WI38 (cell line): ENCODE results near the gene GRAMD1A.

Experiments
- H3K4me3 ChIP-seq: 2 replicates; pipeline ENCODE4 v1.5.1; 2011; ENCODE audit warnings: low read depth, mild to moderate bottlenecking, control low read depth, low read length
- TF ChIP-seq, protein P1 (sequence below): IDR thresholded peaks from 2 replicates; pipeline ENCODE4 v1.5.1; 2012; ENCODE audit warnings: low read depth, mild to moderate bottlenecking, control low read depth, low read length

The GRAMD1A gene

DNA sequence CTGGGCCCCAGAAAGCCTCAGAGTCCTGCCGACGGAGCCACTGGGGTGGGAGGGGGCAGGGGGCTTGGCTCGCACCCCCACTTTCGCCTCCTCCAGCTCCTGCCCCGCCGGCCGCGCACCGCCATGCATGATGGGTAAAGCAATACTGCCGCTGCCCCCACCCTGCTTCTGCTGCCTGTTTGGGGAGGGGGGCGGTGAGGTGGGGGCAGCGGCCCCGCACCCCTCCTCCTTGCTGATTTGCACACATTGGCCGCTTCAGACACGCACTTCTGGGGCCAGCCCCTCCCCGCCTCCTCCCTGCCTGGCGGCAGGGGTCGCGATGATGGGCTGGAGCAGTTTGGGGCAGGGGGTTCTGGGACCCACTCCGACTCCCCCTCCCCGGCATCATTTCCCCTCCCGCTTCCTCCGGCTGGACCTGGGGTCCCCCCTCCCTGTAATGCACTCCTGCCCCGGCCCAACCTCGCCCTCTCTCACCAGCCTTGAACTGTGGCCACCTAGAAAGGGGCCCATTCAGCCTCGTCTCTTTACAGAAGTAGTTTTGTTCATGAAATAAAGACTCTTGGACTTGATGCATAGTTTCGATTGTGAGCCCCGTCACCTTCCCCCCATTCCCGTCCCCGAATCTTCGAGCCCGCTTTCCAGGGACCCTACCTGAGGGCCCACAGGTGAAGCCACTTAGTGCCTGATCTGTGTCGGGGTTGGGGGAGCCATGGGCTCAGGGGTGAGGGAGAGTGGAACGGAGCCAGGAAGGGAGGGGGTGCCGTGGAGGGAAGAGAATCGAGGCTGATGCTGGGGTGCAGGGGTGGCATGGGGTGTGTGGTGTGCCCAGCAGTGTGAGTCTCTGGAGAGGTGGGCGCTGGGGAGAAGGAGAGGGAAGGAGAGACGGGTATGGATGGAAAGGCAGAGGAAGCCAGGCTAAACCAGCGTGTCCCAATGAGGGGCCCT lies 40.0 kb downstream of the GRAMD1A start:
- TF ChIP-seq, protein P1, sequence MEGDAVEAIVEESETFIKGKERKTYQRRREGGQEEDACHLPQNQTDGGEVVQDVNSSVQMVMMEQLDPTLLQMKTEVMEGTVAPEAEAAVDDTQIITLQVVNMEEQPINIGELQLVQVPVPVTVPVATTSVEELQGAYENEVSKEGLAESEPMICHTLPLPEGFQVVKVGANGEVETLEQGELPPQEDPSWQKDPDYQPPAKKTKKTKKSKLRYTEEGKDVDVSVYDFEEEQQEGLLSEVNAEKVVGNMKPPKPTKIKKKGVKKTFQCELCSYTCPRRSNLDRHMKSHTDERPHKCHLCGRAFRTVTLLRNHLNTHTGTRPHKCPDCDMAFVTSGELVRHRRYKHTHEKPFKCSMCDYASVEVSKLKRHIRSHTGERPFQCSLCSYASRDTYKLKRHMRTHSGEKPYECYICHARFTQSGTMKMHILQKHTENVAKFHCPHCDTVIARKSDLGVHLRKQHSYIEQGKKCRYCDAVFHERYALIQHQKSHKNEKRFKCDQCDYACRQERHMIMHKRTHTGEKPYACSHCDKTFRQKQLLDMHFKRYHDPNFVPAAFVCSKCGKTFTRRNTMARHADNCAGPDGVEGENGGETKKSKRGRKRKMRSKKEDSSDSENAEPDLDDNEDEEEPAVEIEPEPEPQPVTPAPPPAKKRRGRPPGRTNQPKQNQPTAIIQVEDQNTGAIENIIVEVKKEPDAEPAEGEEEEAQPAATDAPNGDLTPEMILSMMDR: no peak
- no peak overlapping the region for H3K4me3 ChIP-seq

DNA sequence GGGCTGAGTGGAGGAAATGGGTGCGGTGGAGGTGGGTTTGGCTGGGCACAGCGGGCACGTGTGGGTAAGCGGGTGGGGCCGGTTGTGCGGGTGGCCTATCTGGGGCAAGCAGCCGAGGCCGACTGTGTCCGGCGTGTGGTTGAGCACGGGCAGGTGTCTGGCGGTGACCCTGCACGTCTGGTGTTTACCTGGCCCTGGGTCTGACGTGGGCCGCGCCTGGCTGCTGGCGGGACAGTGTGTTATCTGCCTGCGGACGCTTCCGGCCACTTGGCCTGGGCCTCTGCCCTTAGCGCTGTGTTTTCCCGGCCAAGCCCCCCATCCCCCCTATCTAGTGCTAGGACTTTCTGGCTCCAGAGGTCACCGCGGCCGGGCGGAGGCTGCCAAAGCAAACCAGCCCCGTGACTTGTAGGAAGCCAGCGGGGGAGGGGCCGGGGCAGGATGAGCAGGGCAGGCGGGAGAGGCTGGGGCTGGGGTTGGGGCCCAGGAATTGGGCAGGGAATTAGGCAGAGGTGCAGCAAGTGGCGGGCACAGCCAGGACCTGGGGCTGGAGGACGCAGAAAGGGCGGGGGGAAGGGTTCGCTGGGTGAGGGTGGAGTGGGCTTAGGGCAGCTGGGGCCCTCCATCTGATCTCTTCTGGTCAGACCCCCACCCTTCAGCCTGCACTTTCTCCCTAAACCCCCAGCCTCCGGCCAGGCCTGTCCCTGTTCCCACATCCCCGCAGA lies 40.9 kb downstream of the GRAMD1A start:
- TF ChIP-seq, protein P1: no peak
- no peak overlapping the region for H3K4me3 ChIP-seq

DNA sequence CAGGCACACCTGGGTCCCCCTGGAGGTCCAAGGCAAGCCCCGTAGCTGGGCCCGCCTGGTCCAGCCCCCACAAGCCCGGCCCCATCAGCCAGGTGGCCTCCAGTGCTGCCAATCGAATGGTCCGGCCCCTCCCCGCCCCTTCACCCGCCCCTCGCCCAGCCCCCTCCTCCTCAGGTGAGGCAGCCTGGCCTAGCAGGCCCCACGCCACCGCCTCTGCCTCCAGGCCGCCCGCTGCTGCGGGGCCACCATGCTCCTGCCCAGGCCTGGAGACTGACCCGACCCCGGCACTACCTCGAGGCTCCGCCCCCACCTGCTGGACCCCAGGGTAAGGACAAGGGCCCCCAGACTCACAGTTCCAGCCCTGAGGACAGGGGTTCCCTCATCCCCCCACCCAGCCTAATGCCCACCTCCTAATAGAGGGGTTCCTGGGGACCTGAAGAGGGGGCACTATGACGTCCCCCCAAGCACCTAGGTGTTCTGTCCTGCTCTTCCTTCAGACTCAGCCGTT lies 41.5 kb downstream of the GRAMD1A start, which contains the start of gene HPN:
Gene HPN, plus strand, starts transcription at position 174 of the 508 bp plus-strand sequence. CDS start 786 bp downstream, outside the sequence.
- TF ChIP-seq, protein P1: no peak
- no peak within 1 kb of the TSS for H3K4me3 ChIP-seq

DNA sequence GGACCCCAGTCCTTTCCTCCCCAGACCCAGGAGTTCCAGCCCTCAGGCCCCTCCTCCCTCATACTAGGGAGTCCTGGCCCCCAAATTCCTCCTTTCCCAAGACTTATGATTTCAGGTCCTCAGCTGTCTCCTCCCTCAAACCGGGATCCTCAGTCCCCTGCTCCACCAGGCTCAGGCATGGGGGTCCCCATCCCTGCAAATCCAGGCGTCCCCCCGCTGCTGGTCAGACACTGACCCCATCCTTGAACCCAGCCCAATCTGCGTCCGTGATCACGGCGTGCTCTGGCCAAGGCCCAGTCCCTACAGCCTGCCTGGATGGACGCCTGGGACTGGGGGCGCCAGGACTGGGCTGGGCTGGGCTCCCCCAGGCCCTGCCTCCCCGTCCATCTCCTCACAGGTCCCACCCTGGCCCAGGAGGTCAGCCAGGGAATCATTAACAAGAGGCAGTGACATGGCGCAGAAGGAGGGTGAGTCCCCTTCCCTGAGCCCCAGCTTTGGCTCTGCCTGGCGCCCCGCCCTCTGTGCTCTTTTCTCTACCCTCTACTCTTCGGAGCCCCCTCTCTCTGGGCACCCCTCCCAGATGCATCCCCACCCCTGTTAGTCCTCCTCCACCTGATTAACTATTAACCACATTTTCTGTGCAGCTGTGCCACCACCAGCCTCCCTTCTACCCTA lies 42.1 kb downstream of the GRAMD1A start:
- no peak overlapping the region for H3K4me3 ChIP-seq
- TF ChIP-seq, protein P1: no peak

DNA sequence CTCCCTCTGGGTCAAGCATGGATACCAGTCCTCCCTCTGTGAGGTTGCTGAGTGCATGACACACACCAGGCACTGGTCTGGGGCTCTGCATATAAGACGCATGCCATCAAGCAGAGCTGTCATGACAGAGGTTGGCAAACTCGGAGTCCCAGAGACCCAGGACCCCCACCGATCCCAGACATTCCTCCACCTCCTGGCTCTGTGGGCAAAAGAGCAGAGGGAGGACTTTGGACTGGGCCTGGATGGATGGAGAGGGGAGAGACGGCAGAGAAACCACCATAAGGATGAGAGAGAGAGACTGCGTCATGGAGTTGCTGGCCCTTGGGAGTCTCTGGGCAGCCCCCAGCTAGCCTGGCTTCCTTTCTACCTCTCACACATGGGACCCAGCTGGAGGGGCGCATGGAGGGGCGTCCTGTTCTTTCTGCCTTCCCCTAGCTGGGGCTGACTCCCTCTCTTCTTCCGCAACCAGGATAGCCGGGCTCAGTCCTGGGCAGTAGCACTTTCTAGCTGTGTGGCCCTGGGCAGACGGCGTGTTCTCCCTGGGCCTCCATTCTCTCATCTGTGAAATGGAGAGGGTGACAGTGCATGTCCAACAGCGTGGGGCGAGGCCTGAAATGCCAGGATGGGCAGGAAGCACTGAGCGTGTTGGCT lies 43.0 kb downstream of the GRAMD1A start:
- TF ChIP-seq, protein P1: no peak

DNA sequence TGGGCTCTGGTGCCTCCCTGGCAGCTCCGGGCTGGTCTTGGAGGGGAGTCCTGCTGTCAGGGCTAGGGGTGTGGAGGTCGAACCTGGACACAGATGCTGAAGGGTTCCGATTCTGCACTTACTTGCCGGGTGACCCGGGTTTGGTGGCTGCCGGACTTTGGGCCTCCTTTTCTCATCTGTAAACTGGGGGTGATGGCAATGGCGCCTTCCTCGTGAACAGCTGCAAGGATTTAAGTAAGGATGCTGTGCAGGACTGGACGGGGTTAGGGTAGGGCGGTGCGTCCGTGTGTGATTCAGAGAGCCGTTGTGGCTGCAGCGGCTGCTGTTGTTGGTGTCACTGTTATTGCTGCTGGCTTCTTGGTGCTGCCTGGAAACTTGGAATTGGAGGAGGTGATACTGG lies 43.8 kb downstream of the GRAMD1A start:
- TF ChIP-seq, protein P1: no peak
- no peak overlapping the region for H3K4me3 ChIP-seq

More for the DNA sequence above, 43.0 kb downstream of the GRAMD1A start:
- H3K4me3 ChIP-seq: no peak overlapping the region
